Subcutaneous adipose tissue (tissue), 4 donors: ENCODE measurements around the gene EXD3. TPM values are rescaled to one million over a fixed set of nuclear protein-coding genes. Genes with fewer than 3 reads are reported as not detected.

Experiments
- CTCF ChIP-seq: fragments of 450-650 bp; IDR thresholded peaks from one replicate; pipeline ENCODE4 v1.5.1; 2016; ENCODE audit warnings: low read depth, mild to moderate bottlenecking, control low read depth, antibody characterized with exemption, moderate library complexity
- total RNA-seq, 4 donors: library from RNA; depleted of rRNA; stranded (reverse); fragments of >200 nt; gene quantifications; one replicate each; pipeline ENCODE4 v1.1.0, GENCODE V29; 2016

Gene EXD3
- total RNA-seq, 4 donors from 2014 or later, result 7.5 to 44.6 (median 10.5) TPM

GRCh38 chr9:137410891-137411249 is 12.1 kb downstream of the EXD3 start:
- TF ChIP-seq CTCF, result no peak

- no peak for TF ChIP-seq CTCF
Measured at GRCh38 chr9:137409515-137409914, 13.4 kb downstream of the EXD3 start.

GRCh38 chr9:137408651-137409405 is 14.1 kb downstream of the EXD3 start:
- no peak for TF ChIP-seq CTCF

GRCh38 chr9:137407590-137408300 is 15.2 kb downstream of the EXD3 start:
- no peak for TF ChIP-seq CTCF

- no peak for TF ChIP-seq CTCF
Measured at GRCh38 chr9:137406876-137407589, 15.9 kb downstream of the EXD3 start.

GRCh38 chr9:137406085-137406760 is 16.7 kb downstream of the EXD3 start:
- no peak for TF ChIP-seq CTCF
